VCaP (cell line): Measurements from ENCODE around the gene ATXN3L.
A peak's percentile ranks its signal among the peaks of the same experiment; 100 is the strongest.

Experiments used
- H3K27ac ChIP-seq: fragments of 450-650 bp; 2 replicates; pipeline ENCODE4 v1.5.1; 2017
- TF ChIP-seq, protein P1 (sequence below): fragments of 450-650 bp; conservative IDR thresholded peaks from 2 replicates; pipeline ENCODE4 v1.5.1; 2017; ENCODE audit warnings: mild to moderate bottlenecking, moderate library complexity

ATXN3L gene

DNA sequence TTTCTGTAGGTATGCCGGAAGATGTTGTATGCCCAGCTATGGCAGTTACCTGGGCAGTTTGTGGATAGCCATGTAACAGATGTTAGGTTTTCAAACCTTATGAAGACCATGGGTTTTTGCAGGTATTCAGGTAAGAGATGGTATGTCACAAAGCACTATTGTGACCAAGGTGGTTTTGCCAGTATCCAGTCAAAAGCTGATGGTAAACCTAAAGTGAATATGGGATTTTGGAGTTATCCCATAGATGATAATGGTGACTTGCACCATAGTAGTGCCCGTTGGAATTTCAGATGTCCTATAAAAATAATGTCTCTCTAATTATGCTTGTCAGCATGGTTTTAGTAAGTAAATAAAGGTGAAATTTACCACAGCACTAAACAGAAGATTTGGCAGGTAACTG lies at the start of gene ATXN3L:
ATXN3L (minus strand) TSS at position 101 of the 400 bp plus-strand sequence. CDS start 119 bp downstream, outside the sequence.
- TF ChIP-seq, protein P1, sequence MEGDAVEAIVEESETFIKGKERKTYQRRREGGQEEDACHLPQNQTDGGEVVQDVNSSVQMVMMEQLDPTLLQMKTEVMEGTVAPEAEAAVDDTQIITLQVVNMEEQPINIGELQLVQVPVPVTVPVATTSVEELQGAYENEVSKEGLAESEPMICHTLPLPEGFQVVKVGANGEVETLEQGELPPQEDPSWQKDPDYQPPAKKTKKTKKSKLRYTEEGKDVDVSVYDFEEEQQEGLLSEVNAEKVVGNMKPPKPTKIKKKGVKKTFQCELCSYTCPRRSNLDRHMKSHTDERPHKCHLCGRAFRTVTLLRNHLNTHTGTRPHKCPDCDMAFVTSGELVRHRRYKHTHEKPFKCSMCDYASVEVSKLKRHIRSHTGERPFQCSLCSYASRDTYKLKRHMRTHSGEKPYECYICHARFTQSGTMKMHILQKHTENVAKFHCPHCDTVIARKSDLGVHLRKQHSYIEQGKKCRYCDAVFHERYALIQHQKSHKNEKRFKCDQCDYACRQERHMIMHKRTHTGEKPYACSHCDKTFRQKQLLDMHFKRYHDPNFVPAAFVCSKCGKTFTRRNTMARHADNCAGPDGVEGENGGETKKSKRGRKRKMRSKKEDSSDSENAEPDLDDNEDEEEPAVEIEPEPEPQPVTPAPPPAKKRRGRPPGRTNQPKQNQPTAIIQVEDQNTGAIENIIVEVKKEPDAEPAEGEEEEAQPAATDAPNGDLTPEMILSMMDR = no peak
- H3K27ac ChIP-seq = no peak within 1 kb of the TSS

DNA sequence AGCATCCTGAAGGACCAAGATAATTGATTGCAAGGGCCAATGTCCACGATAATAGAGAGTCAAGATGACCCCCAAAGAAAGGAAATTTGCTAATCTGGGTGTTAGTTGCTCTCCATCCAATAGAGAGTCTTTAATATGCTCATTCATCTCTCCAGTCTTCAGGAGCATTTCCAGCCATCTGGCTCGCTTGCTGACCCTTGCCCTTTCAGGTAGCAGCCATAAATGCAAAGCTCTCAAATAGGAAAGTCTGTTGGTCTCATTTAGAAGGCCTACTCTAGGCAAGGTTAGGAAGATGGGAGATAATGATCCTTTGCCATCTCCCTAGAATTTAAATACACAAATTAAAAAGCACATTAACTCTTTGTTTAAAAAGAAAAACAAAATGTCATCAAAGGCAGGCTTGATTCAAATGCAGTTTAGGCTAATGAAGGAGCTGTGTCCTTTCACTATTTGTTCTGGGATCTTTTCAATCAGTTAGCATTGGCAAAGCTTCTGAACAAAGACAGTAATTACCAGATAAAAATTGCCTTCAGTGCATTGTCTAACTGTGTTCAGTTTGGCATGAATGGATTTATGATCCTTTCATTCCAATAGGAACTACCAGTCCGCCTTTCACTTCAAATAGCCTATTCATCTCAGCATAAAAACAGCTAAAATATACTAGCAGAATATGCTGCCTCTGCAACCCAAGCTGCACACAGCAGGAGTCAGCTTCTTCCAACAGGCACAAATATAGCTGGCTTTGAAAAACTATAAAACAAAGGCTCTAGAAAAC lies 49.6 kb upstream of the ATXN3L start:
- TF ChIP-seq, protein P1 = no peak
- peak overlapping the region; percentile 68 for H3K27ac ChIP-seq

DNA sequence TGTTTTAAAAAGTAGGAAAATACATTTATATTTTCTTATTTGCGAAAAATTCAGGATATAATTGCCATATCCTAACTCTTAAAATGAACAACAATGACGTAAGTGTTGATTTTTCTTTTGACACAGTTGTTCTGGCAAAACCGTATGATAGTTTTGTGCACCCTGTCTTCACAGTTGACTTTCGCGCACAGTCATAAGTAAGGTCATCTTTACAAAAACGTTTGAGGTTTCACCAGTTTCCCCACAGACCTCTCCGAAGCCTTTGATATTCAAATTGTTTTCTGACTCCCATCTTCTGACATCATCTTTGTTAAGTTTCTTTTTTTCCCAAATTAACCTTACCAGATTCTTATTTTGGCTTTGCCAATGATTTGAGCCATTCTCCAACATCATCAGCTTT lies 48.1 kb upstream of the ATXN3L start:
- no peak overlapping the region; the same call in 1 of the 2 replicates for H3K27ac ChIP-seq
- TF ChIP-seq, protein P1 = no peak

DNA sequence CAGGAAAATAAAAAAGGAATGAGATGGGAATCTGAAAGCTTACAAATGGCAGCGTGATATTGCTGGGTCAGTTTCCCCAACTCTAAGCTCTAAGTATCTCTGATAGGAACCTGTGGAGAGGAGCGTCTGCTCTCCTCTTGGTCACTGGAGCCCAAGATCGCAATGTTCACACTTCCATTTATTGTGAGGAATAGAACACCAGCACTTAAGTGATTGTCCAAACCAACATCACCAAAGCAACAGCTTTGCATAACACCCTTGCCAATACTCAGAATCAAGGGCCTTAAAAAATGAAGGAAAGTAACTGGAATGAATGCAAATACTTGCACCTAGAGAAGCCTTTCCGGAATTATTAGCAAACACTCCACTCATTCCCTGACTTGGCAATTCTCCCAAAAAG lies 46.8 kb upstream of the ATXN3L start:
- TF ChIP-seq, protein P1 = no peak
- H3K27ac ChIP-seq = no peak overlapping the region

DNA sequence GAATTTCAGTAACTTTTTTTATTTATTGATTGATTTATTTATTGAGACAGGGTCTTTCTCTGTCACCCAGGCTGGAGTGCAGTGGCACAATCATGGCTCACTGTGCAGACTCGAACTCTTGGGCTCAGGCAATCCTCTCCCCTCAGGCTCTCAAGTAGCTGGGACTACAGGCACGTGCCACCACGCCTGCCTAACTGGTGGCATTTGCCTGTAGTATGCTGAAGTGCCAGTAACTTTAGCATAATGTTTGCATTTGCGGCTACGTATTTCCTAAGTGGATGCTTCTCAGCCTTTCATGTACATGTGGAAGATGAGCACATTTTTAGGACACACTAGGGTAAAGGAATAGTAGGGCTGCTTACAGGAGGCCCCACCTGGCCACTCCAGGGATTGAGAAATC lies 45.3 kb upstream of the ATXN3L start:
- TF ChIP-seq, protein P1 = no peak

DNA sequence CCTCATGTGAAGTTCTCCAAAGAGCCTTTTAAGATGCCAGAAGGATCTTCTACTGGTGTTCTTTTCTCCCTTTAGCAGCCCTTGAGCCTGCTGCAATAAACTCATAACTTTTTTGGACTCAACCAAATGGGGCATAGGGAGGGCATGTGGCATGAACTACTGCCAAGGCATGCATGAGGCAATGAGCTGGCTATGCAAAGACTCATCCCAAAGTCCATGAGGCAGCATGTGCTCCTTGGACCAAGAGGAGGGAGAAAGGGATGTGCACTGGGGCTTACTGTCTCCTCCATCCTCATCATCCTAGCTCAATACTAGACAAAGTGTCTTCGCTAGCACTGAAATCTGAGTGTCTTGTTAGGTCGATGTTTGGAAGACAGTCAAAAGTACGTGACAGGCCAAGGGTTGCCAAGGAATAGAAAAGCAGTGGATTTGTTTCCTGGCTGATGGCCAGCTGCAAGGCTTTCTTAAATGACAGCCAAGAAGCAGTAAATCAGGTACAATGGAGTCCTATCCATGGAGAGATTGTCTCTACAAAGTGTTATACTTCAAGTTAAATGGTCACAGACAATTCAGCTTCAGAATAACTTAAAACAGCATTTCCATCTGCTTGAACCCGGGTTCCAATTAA lies 44.5 kb upstream of the ATXN3L start:
- H3K27ac ChIP-seq = 0 out of 2 replicates have a peak overlapping the region, but pooled peaks have one; percentile 20
- TF ChIP-seq, protein P1 = no peak

More for the DNA sequence above, 45.3 kb upstream of the ATXN3L start:
- H3K27ac ChIP-seq = no peak overlapping the region

DNA sequence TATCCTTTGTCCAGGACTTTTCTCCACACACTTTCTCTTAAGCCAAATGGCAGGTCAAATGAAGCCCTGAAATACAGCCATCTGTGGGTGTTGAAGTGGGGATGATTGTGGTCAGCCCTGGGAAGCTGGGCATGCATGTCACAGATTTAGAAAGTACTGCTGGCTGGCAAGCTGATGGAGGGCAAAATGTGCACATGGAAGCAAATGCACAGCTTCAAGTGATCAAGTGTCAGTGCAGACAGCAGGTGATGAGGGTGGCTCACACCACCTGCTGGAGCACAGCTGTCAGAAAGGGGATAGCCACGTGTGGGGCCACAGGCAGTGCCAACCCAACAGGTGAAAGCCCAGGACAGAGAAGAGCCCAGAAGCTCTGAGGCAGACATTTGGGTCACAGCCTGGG lies 40.3 kb upstream of the ATXN3L start:
- H3K27ac ChIP-seq = no peak overlapping the region
- TF ChIP-seq, protein P1 = no peak
